AG20443 (cell line): ENCODE measurements around the gene GAREM1.
A peak's percentile ranks its signal among the peaks of the same experiment; 100 is the strongest.
"Not testable (repeated sequence)": the region's sequence is repeated elsewhere in the genome, so short reads cannot be mapped to it uniquely, and the experiment has no call there.

ENCODE experiments used
- DNase-seq: peaks from one replicate; pipeline ENCODE4 v3.0.0; 2012; ENCODE audit warnings: low spot score, mixed read lengths

The GAREM1 gene

DNA sequence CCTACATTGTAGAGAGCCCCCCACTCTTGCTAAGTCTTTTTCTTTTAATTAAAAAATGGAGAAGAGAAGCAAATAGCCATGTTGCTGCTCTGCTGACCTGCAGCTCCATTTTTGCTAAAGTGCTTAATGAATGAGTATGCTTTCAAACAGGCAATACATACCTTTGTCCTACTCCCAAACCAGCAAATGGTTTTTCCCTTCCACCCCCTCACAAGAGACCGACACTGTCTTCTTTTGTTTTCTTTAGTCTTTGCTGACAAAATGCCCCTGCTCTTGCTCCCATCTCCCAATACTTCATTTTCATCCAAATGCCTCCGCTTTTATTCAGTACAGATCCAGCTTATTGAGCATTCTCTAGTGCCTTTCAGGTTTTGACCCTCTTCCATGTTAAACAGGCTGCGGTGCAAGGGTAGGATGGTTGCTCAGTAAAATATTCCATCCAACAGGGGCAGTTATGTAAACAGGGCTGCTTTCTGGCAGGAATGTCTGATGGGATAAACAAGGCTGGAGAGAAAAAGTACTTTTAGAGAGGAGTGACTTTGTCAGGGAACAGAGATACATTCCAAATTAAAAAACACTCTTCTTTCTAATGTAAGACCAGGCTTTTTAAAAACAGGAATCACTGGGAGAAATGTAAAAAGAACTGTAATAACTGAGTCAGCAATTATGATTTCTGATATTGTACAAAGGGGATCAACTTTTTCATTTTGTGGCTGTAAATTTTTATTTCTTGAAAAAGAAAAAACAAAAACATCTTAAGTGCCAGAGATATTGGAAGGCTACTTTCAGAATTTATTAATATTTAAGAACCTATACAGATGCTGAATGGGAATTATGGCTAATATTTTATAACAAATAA lies 144.0 kb downstream of the GAREM1 start:
- DNase-seq: no peak

DNA sequence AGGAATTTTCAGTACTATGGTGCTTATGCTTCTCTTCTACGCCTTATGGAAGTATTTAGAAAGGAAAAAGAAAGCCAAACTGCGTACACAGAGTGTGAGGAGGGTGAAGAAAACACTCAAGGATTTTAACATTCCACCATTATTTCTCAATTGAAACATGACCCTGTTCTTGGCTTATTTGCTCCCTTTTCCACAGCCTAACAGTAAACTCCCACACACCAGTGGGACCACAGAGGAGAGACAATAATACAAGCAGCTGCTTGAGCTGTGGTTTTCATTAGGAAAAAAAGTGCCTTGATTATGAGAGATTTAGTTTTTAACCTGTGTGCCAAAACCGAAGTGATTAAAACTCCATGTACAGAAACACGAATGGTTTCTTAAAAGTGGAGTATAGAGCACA lies 146.5 kb downstream of the GAREM1 start:
- DNase-seq: peak; percentile 38

DNA sequence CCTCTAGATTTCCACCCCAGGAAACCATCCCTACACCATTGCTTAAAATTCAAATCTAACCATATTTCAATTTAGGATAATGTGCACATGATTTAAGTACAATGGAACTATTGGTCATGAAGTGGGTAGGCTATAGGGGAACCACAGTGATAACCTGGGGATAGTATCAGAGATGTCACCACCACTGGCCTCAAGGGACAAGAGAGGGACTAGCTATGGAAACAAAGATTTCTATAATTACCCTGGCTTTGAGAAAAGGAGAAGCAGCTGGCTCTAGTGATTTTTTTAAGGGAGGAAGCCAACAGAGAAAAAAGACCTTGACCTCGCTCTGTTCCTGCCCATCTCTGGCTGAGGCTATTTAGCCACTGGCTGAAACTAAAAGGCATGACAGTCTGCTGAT lies 148.9 kb downstream of the GAREM1 start:
- no peak for DNase-seq

DNA sequence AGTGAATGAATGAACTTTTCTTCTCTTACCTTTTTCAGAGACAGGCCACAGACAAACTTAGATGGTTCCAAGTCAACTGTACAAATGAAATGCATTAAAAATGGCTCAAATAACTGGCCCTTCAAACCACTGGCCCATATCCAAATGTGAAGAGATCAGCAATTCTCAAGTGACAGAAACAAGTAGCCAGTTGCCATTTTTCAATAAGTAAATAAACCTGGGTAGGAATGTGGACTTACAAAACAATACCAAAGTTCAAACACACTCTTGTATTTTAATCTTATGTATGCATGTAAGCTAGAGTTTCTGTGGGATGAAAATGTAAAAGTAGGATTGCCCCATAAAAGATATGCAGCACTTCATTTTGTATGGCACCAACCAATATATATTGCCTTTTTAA lies 151.6 kb downstream of the GAREM1 start:
- no peak for DNase-seq

DNA sequence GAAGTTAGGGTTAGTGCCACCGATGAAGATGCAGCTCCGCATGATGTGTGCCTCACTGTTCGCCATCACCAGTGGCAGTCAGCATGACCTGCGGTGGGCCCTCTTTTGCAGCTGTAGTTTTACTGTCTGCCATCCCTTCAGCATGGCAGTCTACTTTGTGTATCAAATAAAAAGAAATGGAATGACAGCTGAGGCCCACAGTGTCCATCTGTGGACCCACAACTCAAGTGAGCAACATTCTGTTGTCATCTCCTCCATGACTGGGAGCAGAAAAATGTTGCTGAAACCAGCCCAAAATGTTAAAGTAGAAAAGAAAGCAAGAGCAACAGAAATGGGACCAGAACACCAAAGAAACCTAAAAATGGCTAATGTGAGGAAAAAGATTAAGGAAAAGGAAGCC lies 152.1 kb downstream of the GAREM1 start:
- DNase-seq: peak; percentile 24

DNA sequence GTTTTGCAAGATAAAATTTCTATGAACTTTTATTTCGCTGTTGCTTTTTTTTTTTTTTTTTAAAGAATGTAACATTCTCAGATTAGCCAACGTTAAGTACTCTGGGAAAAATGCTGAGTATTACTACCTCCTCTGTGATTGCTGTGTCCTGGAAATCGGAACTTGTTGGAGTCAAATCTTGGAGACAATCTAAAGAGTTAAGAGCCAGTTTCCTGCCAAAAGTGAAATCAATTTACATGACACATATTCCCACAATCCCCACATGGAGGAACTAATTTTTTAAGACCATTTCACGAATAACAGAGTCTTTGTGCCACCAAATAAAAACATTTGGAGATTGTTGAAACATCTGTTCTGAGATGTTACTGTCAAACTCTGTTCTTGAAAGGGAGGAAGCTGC lies 153.0 kb downstream of the GAREM1 start:
- peak; percentile 20 for DNase-seq

DNA sequence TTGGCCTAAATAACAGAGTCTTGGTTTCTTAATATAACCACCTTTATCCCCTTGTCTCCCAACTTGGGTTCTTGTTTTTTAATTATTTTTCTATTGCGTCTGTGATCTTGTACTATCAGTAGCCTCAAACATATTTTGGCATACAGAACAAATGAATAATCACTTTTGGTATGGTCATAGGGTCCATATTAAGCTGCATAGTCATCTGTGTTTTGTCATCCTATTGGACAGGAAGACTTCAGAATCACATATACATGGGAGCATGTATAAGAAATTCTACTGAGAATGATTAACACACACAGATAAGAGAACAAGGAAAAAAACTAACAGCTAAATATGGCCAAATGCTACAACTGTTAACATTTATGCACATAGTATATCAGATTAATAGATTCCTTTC lies 154.8 kb downstream of the GAREM1 start:
- no peak for DNase-seq

DNA sequence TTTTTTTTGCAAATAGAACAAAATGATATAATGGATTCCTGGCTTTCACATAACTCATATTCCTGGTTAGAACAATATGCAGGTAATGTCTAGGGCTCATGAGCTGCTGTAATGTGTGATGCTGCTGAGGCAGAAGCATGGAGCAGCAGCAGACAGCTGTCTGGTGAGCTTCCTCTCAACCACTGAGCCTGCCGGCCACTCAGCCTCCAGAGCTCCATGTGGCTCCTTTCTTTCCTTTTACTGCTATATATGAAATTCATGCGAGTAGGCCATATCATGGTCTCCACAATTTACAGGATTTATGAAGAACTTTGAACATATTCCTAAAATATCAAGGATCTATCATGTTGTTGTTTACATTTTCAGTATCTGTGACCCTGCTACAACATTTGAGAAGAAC lies 159.9 kb downstream of the GAREM1 start:
- DNase-seq: no peak

DNA sequence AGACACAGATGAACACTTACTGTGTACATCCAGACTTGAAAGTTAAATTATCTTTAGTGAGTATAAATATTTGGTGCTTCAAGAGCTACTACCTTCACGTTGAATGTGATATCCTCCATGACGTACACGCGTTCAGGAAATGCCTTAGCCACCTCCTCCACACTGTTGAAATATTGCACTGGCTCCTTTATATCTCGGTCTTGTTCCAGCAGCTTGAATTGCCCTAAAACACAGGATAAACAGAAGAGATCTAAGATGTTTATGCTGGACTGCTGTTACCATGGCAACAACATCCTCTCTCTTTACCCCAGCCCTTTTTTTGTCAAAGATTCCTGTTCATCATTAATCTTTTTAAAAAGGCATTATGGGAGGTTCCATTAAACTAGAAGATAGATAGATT lies 160.6 kb downstream of the GAREM1 start:
- DNase-seq: no peak

DNA sequence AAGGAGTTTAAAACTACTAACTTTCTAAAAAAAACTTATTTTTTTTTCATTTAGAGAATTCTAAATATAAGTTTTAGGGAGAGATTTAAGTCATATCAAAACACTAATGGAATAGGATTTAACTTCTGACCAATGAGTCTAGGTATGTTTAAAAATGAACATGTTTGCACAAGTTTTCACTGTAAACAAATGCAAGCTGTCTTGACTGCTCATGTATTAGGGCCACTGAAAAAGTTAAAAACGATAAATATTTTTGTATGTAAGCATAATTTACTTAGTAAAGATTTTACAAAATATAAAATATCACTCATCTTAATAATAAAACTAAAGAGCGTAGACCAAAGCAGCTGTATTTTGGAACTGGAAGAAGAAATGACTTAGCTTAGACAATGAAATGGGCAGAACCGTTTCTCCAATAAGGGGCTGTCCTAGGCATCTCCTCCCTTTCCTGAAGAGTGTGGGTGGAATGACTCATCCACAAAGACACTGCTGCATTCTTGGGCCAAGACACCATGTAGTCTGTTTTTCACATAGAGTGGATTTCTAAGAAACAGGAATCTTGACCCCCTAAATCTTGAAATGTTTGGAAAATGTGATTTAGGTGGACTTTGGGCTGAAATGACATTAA lies 162.1 kb downstream of the GAREM1 start:
- DNase-seq: peak; percentile 87

DNA sequence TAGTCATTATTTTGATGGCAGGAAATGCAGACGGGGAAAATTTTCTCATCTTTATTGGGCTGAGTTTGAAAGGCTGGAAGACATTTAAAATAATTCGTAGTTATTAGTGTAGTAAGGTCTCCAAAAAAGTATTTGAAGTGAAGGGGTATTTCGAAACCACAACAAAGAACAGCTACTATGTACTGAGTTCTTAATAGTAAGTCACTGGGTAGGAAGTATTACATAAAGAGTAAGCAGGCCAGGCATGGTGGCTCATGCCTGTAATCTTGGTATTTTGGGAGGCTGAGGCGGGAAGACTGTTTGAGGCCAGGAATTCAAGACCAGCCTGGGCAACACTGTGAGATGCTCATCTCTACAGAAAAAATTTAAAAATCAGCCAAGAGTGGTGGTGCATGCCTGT lies 167.3 kb downstream of the GAREM1 start:
- DNase-seq: no peak

DNA sequence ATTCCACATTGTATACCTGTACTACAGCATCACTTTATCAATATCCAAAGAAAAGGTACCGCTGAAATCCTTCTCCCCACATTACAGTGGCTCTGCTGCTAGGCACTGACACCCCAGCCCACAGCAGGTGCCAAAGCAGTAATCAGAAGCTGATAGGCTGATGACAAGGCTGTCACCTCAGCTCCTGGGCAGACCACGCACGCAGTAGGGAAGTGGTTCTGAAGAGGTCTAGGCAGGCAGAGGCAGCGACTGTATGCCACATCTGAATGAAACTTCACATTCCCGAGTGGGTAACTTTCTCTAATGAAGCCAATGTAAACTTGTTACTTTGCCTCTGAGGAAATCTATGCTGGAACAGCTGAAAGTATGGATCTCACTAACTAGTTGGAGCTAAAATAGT lies 167.9 kb downstream of the GAREM1 start:
- DNase-seq: no peak

DNA sequence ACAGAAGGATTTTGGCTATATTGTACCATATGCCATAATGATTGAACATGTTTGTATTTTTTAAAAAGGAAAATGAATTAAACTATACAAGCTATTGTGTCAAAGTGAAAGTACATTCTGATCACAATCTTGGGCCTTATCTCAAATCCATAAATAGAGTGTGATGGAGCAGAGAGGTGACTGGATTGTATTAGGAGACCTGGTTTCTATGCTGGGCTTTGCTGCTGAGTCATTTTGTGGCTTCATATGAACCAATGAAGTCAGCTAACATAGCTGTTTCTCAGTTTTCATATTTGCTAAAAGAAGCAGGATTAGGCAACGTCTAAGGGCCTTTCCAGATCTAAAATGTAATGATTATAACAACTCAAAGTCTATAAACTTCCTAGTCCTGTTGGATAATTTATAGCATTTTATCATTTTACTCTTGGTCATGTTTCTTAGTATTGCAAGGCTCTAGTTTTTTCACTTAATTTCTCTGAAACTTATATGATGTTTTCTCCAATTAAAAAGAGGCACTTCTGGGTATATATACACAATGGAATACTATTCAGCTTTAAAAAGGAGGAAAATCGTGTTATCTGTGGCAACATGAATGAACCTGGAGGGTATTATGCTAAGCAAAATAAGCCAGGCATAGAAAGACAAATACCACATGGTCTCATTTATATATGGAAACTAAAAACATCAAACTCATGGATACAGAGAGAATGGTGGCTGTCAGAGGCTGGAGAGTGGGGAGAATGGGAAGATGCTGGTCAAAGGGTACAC lies 168.5 kb downstream of the GAREM1 start:
- peak; percentile 72 for DNase-seq

DNA sequence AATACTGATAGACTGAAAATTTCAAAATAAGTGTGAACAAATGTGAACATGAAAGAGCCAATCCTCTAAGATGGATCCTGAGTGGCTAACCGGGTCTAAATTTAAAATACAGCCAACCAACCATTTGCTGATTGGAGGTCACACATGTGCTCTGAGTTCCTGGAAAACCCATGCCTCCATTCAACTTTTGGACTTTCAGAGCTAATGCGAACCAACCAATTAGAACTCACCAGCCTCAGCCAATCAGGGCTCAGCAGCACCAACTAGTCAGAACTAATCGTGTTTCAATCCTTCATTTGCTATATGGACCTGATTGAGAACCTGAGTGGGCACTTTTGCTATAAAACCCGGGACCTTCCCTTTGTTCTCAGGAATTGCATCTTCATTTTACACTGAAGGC lies 169.3 kb downstream of the GAREM1 start:
- DNase-seq: no peak

DNA sequence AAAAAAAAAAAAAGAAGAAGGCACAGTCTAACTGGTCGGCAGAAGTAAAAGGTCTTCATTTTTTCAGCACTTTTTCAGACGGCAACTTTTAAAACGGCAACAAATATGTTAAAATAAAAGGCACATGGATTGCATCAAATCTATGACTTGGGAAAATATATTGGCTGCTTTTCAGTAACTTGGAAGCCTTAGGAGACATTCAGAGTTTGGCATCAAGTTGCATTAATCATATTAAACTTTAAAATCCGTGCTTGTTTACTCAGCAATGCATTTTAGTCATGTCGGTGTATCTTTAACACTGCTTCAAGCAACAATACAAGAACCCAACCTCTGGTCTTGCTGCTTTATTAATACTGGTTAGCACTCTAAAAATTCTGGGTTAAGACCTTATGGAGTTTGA lies 169.8 kb downstream of the GAREM1 start:
- peak; percentile 26 for DNase-seq

DNA sequence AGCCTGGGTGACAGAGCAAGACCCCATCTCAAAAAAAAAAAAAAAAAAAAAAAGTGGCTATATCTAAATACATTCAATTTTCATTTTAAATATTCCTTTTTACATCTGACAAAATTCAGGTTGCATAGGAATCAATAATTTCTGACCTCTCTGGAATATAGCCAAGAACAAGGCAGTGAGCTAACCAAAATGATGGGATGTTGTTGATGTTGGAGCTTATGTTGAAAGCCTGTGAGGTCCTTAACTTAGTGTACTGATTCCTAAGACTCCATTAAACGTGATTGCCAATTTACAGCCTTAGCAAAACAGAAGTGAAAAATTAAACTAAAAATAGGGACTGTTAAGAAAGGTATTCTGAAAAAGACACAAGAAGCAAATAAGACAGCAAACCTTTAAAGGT lies 171.2 kb downstream of the GAREM1 start:
- no peak for DNase-seq

DNA sequence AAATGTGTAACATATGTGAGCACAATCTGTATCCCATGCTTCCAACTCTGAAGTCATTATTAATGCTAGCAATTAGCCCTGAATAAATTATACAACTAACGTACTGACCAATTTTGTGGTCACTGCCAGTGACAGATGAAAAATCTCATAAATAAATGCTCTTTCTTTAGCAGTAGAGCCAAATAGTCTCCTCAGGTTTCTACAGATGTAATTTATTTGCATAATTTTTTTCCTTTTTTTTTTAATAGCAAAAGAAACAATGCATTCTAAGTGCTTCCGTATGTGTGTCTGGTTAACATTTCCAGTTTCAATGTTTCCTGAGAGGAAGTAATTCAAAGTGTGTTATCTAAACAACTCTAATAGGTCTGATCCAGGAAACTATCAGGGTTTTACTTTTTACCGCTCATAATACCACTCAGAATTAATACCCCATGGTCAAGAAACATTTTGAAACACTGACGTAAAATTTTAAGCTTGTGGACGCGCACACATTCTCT lies 172.5 kb downstream of the GAREM1 start:
- DNase-seq: no peak

DNA sequence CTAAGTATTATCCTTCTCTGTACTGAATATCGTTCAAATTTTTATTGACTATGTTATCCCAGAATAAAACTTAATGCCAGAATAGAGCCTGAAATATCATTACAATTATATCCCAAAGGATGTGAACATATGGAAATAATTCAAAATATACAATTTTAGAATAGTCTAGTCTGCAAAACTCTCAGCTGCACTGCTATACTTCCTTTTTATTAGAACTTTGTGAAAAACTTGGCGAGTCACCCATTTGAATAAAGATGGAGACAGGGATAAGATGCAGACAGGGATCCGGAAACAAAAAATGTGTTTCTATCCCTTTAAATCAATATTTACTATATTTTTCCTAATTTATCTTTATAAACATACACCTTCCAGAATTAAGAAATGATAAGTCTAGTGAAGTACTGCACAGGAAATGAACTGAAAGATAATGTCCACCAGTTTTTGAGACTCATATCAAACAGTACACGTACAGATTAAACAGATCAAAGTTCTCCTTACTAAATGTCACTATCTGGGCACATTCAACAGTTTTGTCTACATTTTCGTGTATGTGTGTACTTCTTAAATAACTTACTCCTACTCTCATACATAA lies 173.0 kb downstream of the GAREM1 start:
- no peak for DNase-seq

DNA sequence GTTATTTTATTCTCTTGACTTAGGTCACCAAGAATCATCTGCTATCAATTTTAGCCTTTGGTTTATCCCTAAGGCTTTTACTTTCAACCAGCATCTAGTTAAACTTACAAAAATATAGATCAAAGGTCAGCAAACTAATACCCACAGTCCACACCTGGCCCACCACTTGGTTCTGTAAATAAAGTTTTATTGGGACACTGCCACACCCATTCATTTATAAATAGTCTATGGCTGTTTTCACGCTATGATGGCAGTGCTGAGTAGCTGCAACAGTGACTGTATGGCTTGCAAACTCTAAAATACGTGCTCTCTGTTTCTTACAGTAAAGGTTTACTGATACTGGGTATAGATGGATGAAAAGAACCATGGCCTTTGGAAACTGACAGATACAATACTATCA lies 173.8 kb downstream of the GAREM1 start:
- no peak for DNase-seq

DNA sequence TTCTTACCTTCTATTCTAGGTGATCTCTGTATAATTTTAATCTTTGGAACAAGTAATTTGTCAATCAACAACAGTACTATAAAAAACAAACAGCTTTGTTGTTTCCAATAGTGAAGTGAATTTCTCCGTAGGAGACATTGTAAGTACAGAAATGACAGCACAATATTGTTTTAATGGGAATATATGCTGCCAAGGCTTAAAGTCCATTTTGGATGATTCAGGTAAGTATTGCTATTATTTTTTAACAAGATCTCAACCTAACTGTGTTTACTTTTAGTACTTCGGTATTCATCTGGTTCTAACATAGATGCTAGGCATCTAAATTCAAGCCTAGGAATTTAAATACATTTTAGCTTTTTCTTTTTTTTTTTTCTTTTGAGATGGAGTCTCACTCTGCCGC lies 175.1 kb downstream of the GAREM1 start:
- no peak for DNase-seq

DNA sequence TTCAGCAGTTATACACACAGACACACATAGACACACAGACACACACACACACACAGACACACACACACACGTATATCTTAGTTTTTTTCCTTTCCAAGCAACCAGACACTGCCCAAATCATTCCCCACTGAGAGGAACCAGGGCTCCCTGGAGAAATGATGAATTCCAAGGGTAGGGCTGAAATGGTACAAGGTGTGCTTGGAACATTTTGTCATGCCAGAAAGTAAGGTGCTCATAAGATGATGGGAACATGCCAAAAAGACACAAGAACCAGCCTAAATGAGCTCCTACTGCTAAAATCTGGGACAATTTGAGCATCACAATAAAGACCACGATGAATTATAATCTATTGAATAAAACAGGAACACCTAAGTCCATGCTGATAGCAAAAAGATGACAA lies 177.6 kb downstream of the GAREM1 start:
- DNase-seq: no peak

DNA sequence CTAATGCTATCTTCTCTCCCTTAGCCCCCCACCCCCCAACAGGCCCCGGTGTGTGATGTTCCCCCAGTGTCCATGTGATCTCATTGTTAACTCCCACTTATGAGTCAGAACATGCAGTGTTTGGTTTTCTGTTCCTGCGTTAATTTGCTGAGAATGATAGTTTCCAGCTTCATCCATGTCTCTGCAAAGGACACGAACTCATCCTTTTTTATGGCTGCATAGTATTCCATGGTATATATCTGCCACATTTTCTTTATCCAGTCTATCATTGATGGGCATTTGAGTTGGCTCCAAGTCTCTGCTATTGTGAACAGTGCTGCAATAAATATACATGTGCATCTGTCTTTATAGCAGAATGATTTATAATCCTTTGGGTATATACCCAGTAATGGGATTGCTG lies 179.1 kb downstream of the GAREM1 start:
- DNase-seq: not testable (repeated sequence)
